Ovary (tissue), 3 donors: ENCODE results near the gene NAA40.

Experiments
- EP300 ChIP-seq: sonication (generic); formaldehyde crosslinking; IDR thresholded peaks from one replicate; pipeline ENCODE4 v1.6.1; 2017; ENCODE audit warnings: antibody characterized with exemption
- POLR2A ChIP-seq: fragments of 450-650 bp; IDR thresholded peaks from one replicate; pipeline ENCODE4 v1.6.1; 2017; ENCODE audit warnings: antibody characterized with exemption, mild to moderate bottlenecking, moderate library complexity
- TF ChIP-seq, protein P1 (sequence below), 3 donors: fragments of 450-650 bp in 2 of 3; fragments of 200-600 bp in 1 of 3; IDR thresholded peaks; one replicate each; pipeline versions ENCODE4 v1.5.1 to v1.8.0; 2016 to 2022; ENCODE audit warnings: antibody characterized with exemption in 3 of 3, mild to moderate bottlenecking in 1 of 3
- donor health status: DM: no; HTN: no; CAD: no.

DNA sequence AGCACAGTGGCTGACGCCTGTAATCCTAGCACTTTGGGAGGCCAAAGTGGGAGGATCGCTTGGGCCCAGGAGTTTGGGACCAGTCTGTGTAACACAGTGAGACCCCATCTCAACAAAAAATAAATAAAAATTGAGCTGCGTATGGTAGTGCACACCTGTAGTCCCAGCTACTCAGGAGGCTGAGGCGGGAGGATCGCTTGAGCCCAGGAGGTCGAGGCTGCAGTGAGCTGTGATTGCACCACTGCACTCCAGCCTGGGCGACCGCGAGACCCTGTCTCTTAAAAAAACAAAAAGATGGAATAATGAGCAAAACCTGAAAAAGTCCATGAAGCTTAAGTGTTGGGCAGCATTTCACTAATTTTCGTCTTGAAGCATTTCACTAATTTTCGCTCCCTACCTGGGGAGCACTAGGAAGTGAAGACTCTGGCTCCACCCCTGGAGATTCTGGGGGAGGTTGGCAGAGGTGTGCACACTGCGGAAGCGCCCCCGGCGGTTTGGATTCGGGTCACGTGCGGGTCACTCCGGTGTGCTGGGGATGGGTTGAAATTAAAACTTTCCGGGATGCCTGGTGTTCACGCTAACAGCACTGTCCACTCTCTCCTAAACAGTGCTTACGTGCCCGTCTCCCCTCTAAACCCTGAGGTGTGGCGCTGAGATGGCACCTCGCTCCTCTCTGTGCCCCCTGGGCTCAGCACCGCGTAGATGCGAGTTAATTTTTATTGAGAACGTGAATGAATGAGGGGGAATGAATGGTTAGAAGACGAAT is 906 bp upstream of the NAA40 start:
- TF ChIP-seq, protein P1, sequence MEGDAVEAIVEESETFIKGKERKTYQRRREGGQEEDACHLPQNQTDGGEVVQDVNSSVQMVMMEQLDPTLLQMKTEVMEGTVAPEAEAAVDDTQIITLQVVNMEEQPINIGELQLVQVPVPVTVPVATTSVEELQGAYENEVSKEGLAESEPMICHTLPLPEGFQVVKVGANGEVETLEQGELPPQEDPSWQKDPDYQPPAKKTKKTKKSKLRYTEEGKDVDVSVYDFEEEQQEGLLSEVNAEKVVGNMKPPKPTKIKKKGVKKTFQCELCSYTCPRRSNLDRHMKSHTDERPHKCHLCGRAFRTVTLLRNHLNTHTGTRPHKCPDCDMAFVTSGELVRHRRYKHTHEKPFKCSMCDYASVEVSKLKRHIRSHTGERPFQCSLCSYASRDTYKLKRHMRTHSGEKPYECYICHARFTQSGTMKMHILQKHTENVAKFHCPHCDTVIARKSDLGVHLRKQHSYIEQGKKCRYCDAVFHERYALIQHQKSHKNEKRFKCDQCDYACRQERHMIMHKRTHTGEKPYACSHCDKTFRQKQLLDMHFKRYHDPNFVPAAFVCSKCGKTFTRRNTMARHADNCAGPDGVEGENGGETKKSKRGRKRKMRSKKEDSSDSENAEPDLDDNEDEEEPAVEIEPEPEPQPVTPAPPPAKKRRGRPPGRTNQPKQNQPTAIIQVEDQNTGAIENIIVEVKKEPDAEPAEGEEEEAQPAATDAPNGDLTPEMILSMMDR (IDR thresholded peaks at IDR 0.05) = no peak
- TF ChIP-seq POLR2A = no peak
- no peak for TF ChIP-seq EP300
